Fibroblast of lung (primary cell): ENCODE results near the gene ADAMTS16. TPM values are rescaled to one million over a fixed set of nuclear protein-coding genes. Genes with fewer than 3 reads are reported as not detected.

Experiments
- DNase-seq, 2 donors: peaks; one replicate each; pipeline versions ENCODE4 v3.0.0 to v3.0.0-alpha.2; 2010; ENCODE audit warnings: low read depth in 2 of 2
- H2AFZ ChIP-seq: 2 replicates; pipeline ENCODE4 v1.5.1; 2012; ENCODE audit warnings: low read length, control low read depth, inconsistent platforms
- H3K27ac ChIP-seq: 2 replicates; pipeline ENCODE4 v1.5.1; 2011; ENCODE audit warnings: low read length, control low read depth; ENCODE audit not compliant: insufficient read depth
- H3K27me3 ChIP-seq: 2 replicates; pipeline ENCODE4 v1.5.1; 2011; ENCODE audit warnings: mild to moderate bottlenecking, low read length; ENCODE audit not compliant: control insufficient read depth, insufficient read depth
- H3K36me3 ChIP-seq: 2 replicates; pipeline ENCODE4 v1.5.1; 2011; ENCODE audit warnings: low read length; ENCODE audit not compliant: control insufficient read depth, insufficient read depth
- H3K4me1 ChIP-seq: 2 replicates; pipeline ENCODE4 v1.5.1; 2011; ENCODE audit warnings: low read length; ENCODE audit not compliant: control insufficient read depth, insufficient read depth; ENCODE audit errors: extremely low read depth
- H3K4me2 ChIP-seq: 2 replicates; pipeline ENCODE4 v1.5.1; 2011; ENCODE audit warnings: low read length, control low read depth; ENCODE audit not compliant: insufficient read depth; ENCODE audit errors: extremely low read depth
- H3K4me3 ChIP-seq, 4 experiments: fragments of 200-600 bp in 1 of 4; sonication (generic) in 1 of 4; replicated peaks in 1 of 4; 2 replicates each; pipeline ENCODE4 v1.5.1; 2011 to 2016; ENCODE audit warnings: low read length in 4 of 4, low read depth in 3 of 4, mild to moderate bottlenecking in 3 of 4, control low read depth in 2 of 4, inconsistent platforms in 1 of 4, mixed read lengths in 1 of 4; ENCODE audit not compliant: insufficient read depth in 1 of 4; ENCODE audit errors: control extremely low read depth in 1 of 4
- H3K79me2 ChIP-seq: 2 replicates; pipeline ENCODE4 v1.5.1; 2012; ENCODE audit warnings: mild to moderate bottlenecking, low read length, inconsistent platforms; ENCODE audit not compliant: control insufficient read depth, insufficient read depth
- H3K9ac ChIP-seq: 2 replicates; pipeline ENCODE4 v1.5.1; 2011; ENCODE audit warnings: mild to moderate bottlenecking, low read length, control low read depth; ENCODE audit not compliant: insufficient read depth
- H3K9me3 ChIP-seq: 2 replicates; pipeline ENCODE4 v1.5.1; 2012; ENCODE audit warnings: low read depth, low read length; ENCODE audit not compliant: control insufficient read depth, insufficient read depth
- H4K20me1 ChIP-seq: 2 replicates; pipeline ENCODE4 v1.5.1; 2011; ENCODE audit warnings: low read length; ENCODE audit not compliant: control insufficient read depth, insufficient read depth; ENCODE audit errors: extremely low read depth
- EZH2 ChIP-seq: IDR thresholded peaks from 2 replicates; pipeline ENCODE4 v1.5.1; 2012; ENCODE audit warnings: low read length, control low read depth, mild to moderate bottlenecking; ENCODE audit errors: missing control alignments
- polyA plus RNA-seq, 2 donors: library from polyadenylated mRNA; depleted of rRNA in 1 of 2; stranded (reverse) in 1 of 2; unstranded in 1 of 2; fragments of >200 nt; gene quantifications; 2 replicates each; pipeline ENCODE4 v1.2.1, GENCODE V29; 2011 to 2012; ENCODE audit warnings: missing spikeins in 1 of 2
- total RNA-seq: library from RNA; depleted of rRNA; stranded (reverse); fragments of >200 nt; gene quantifications from 2 replicates; pipeline ENCODE4 v1.2.1, GENCODE V29; 2014
- TF ChIP-seq, protein P1 (sequence below), 2 donors: IDR thresholded peaks in 1 of 2; conservative IDR thresholded peaks in 1 of 2; 1 replicate in 1 of 2; 2 replicates in 1 of 2; pipeline ENCODE4 v1.5.1; 2011 to 2012; ENCODE audit warnings: low read length in 2 of 2, control low read depth in 1 of 2, inconsistent platforms in 1 of 2, low read depth in 1 of 2, mild to moderate bottlenecking in 1 of 2

The ADAMTS16 gene
- total and polyA plus RNA-seq, 2 donors (not counting 1 experiment from before 2014, with no cell fraction given) = 0.06 to 0.17 TPM

DNA sequence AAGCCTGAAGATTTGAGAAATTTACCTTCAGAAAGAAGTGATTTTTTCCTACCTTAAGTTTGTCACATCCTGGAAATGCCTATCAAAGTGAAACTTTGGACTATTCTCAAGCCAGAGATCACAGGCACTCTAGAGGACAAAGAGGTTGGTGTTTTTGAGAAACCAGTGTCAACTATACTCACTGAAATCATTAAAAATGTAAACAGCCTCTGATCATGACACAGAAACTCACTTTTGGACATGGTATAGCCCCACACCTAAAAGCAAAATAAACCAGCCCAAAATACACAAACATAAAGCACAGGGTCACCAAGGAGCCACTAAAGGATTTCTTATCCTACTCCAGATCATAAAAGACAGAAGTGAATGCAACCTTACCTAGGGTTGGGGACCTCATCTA is 216.6 kb downstream of the ADAMTS16 start:
- no peaks in the 10 kb centered on the region for H4K20me1 ChIP-seq
- H3K9ac ChIP-seq = no peak overlapping the region
- H3K27ac ChIP-seq = no peak overlapping the region
- H3K4me1 ChIP-seq = no peaks in the 10 kb centered on the region
- H3K27me3 ChIP-seq = no peaks in the 10 kb centered on the region
- H3K36me3 ChIP-seq = no peaks in the 10 kb centered on the region
- TF ChIP-seq EZH2 = no peak
- TF ChIP-seq, protein P1, sequence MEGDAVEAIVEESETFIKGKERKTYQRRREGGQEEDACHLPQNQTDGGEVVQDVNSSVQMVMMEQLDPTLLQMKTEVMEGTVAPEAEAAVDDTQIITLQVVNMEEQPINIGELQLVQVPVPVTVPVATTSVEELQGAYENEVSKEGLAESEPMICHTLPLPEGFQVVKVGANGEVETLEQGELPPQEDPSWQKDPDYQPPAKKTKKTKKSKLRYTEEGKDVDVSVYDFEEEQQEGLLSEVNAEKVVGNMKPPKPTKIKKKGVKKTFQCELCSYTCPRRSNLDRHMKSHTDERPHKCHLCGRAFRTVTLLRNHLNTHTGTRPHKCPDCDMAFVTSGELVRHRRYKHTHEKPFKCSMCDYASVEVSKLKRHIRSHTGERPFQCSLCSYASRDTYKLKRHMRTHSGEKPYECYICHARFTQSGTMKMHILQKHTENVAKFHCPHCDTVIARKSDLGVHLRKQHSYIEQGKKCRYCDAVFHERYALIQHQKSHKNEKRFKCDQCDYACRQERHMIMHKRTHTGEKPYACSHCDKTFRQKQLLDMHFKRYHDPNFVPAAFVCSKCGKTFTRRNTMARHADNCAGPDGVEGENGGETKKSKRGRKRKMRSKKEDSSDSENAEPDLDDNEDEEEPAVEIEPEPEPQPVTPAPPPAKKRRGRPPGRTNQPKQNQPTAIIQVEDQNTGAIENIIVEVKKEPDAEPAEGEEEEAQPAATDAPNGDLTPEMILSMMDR (conservative IDR thresholded peaks at IDR 0.05 in 1 of 2, IDR thresholded peaks at IDR 0.05 in 1 of 2; ENCODE audit: low read depth in 1 of 2, low read length in 2 of 2) = no peak
- H3K9me3 ChIP-seq = no peaks in the 10 kb centered on the region
- H3K4me2 ChIP-seq = no peak overlapping the region
- H3K79me2 ChIP-seq = no peaks in the 10 kb centered on the region
- H2AFZ ChIP-seq = no peak overlapping the region
- no peak overlapping the region for H3K4me3 ChIP-seq
- DNase-seq = no peak

DNA sequence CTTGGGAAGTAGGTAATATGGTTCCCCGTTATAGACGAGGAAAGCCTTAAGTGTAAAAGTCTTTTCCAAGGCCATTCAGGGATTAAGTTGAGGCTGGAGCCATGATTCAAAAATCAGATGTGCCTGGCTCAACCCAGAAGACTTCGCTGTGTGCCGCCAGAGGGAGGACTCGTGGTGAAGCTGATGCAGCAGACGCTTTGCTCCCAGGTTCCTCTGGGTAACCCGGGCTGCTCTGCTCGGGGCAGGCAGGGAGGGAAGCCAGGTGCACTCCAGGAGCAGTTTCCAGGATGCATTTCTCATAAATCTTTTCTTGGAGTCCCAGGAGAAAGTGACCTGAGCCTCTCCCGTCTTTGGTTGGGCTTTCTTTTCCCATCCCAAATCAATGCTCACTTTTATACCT is 219.5 kb downstream of the ADAMTS16 start:
- H3K4me3 ChIP-seq = no peak overlapping the region
- DNase-seq = no peak
- no peak overlapping the region for H2AFZ ChIP-seq
- no peak overlapping the region for H3K4me2 ChIP-seq
- H3K27me3 ChIP-seq = no peaks in the 10 kb centered on the region
- H3K27ac ChIP-seq = no peak overlapping the region
- H3K79me2 ChIP-seq = no peaks in the 10 kb centered on the region
- no peaks in the 10 kb centered on the region for H3K36me3 ChIP-seq
- TF ChIP-seq, protein P1 (conservative IDR thresholded peaks at IDR 0.05 in 1 of 2, IDR thresholded peaks at IDR 0.05 in 1 of 2; ENCODE audit: low read depth in 1 of 2, low read length in 2 of 2) = no peak
- no peak for TF ChIP-seq EZH2
- no peaks in the 10 kb centered on the region for H4K20me1 ChIP-seq
- H3K9me3 ChIP-seq = no peaks in the 10 kb centered on the region
- no peak overlapping the region for H3K9ac ChIP-seq
- H3K4me1 ChIP-seq = no peaks in the 10 kb centered on the region

DNA sequence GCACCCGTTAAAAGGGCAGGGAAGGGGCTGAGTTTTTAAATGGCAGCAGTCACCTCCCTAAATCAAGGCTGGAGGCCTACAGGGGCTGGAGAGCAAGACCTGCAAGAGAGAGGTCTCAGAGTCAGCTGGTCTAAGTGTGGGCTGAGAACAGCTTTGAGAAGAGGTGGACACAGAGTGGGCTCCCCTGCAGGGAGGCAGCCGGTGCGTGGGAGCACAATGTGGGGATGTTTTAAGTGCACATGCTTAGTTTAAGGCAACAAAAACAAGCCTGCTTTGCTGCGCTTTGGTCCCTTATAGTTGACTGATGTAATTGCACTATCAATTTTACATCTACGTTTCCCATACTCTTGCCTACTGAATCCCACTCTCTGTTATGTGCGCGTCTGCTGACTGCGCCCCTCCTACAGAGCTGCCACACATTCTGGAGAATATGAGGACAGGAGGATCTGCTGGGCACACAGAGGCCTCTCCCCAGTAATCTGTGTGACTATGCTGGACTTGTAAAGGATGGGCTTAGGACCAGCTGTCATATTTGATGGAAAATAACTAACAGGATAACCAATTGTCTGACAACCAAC is 220.3 kb downstream of the ADAMTS16 start:
- no peak for DNase-seq
- Histone ChIP-seq H3K4me3 (no peak overlapping the region), H3K27ac (no peak overlapping the region), H3K4me1 (no peaks in the 10 kb centered on the region), H3K9me3 (no peaks in the 10 kb centered on the region), H3K27me3 (no peaks in the 10 kb centered on the region), H4K20me1 (no peaks in the 10 kb centered on the region), H3K4me2 (no peak overlapping the region), H3K79me2 (no peaks in the 10 kb centered on the region), H2AFZ (no peak overlapping the region), H3K9ac (no peak overlapping the region), H3K36me3 (no peaks in the 10 kb centered on the region)
- TF ChIP-seq, protein P1 (conservative IDR thresholded peaks at IDR 0.05 in 1 of 2, IDR thresholded peaks at IDR 0.05 in 1 of 2; ENCODE audit: low read depth in 1 of 2, low read length in 2 of 2) = no peak
- TF ChIP-seq EZH2 = no peak
